ENCODE measurements around the gene ADA. TPM values are rescaled to one million over a fixed set of nuclear protein-coding genes. Genes with fewer than 3 reads are reported as not detected.
"Not testable (repeated sequence)": the region's sequence is repeated elsewhere in the genome, so short reads cannot be mapped to it uniquely, and the experiment has no call there.

ADA gene
- total RNA-seq (2014; rRNA removed; shearing (Covaris generic)), result 4.7 and 6.3 TPM in 2 replicates

GRCh38 chr20:44651684-44652423, at the start of gene ADA:
Gene ADA, minus strand, starts transcription at chr20:44651699. Its CDS starts 92 bp downstream, at chr20:44651607.
- DNase-seq (ENCODE audit: low read depth), result peak; percentile 56

GRCh38 chr20:44700306-44700705, 48.8 kb upstream of the ADA start:
- no peak for DNase-seq (ENCODE audit: low read depth)

GRCh38 chr20:44698351-44698750, 46.9 kb upstream of the ADA start:
- DNase-seq (ENCODE audit: low read depth), result no peak

GRCh38 chr20:44697041-44697440, 45.5 kb upstream of the ADA start:
- not testable (repeated sequence) for DNase-seq (ENCODE audit: low read depth)

GRCh38 chr20:44696315-44696714, 44.8 kb upstream of the ADA start:
- peak; percentile 25 for DNase-seq (ENCODE audit: low read depth)

GRCh38 chr20:44695674-44696300, 44.3 kb upstream of the ADA start:
- no peak for DNase-seq (ENCODE audit: low read depth)

GRCh38 chr20:44695295-44695673, 43.8 kb upstream of the ADA start:
- no peak for DNase-seq (ENCODE audit: low read depth)

GRCh38 chr20:44694159-44694558, 42.7 kb upstream of the ADA start:
- DNase-seq (ENCODE audit: low read depth), result no peak

- DNase-seq (ENCODE audit: low read depth), result no peak
Observed at GRCh38 chr20:44693627-44694026, 42.1 kb upstream of the ADA start.

- peak; percentile 92 for DNase-seq (ENCODE audit: low read depth)
Observed at GRCh38 chr20:44692932-44693480, 41.5 kb upstream of the ADA start.

GRCh38 chr20:44691424-44692423, 40.2 kb upstream of the ADA start:
- DNase-seq (ENCODE audit: low read depth), result no peak

- DNase-seq (ENCODE audit: low read depth), result no peak
Observed at GRCh38 chr20:44690781-44691423, 39.4 kb upstream of the ADA start.

GRCh38 chr20:44689809-44690208, 38.3 kb upstream of the ADA start:
- no peak for DNase-seq (ENCODE audit: low read depth)

- no peak for DNase-seq (ENCODE audit: low read depth)
Observed at GRCh38 chr20:44688053-44688625, 36.6 kb upstream of the ADA start.

GRCh38 chr20:44686934-44687333, 35.4 kb upstream of the ADA start:
- no peak for DNase-seq (ENCODE audit: low read depth)

GRCh38 chr20:44684047-44684967, 32.8 kb upstream of the ADA start:
- no peak for DNase-seq (ENCODE audit: low read depth)

- no peak for DNase-seq (ENCODE audit: low read depth)
Observed at GRCh38 chr20:44683263-44684046, 32.0 kb upstream of the ADA start.

GRCh38 chr20:44681796-44682566, 30.5 kb upstream of the ADA start:
- no peak for DNase-seq (ENCODE audit: low read depth)
